Umbilical cord (tissue), 2 donors: ENCODE data around the gene STEAP2. TPM values are rescaled to one million over a fixed set of nuclear protein-coding genes. Genes with fewer than 3 reads are reported as not detected.
"Not testable (repeated sequence)": the region's sequence is repeated elsewhere in the genome, so short reads cannot be mapped to it uniquely, and the experiment has no call there.

Experiments
- DNase-seq: peaks from one replicate; pipeline ENCODE4 v3.0.0-alpha.2; 2015; ENCODE audit warnings: low spot score
- total RNA-seq: library from RNA; depleted of rRNA; stranded (reverse); fragments of >200 nt; gene quantifications from one replicate; pipeline ENCODE4 v1.2.3, GENCODE V29; 2014; ENCODE audit warnings: low replicate concordance; ENCODE audit not compliant: insufficient read depth

The STEAP2 gene
- total RNA-seq, 1 donor from 2014 or later, result 22.4 TPM

- no peak for DNase-seq
These were observed 22.0 kb downstream of the STEAP2 start for GRCh38 chr7:90233569-90233968.

GRCh38 chr7:90236721-90237289 lies 25.3 kb downstream of the STEAP2 start:
- peak; percentile 2 for DNase-seq

GRCh38 chr7:90238022-90238421 lies 26.5 kb downstream of the STEAP2 start:
- DNase-seq, result no peak

GRCh38 chr7:90238583-90238982 lies 27.0 kb downstream of the STEAP2 start:
- no peak for DNase-seq

GRCh38 chr7:90239050-90239449 lies 27.5 kb downstream of the STEAP2 start:
- no peak for DNase-seq

GRCh38 chr7:90239625-90240228 lies 28.2 kb downstream of the STEAP2 start:
- DNase-seq, result no peak

GRCh38 chr7:90242369-90243168 lies 31.0 kb downstream of the STEAP2 start:
- no peak for DNase-seq

GRCh38 chr7:90243556-90243955 lies 32.0 kb downstream of the STEAP2 start:
- no peak for DNase-seq

- no peak for DNase-seq
These were observed 33.0 kb downstream of the STEAP2 start for GRCh38 chr7:90244565-90244908.

GRCh38 chr7:90244909-90245851 lies 33.6 kb downstream of the STEAP2 start, which contains the start of gene CFAP69:
Gene CFAP69, plus strand, starts transcription at chr7:90245174. Its CDS starts 251 bp downstream, at chr7:90245425.
- peak; percentile 89 for DNase-seq

- no peak for DNase-seq
These were observed 34.6 kb downstream of the STEAP2 start for GRCh38 chr7:90246171-90246570.

GRCh38 chr7:90248706-90249105 lies 37.2 kb downstream of the STEAP2 start:
- no peak for DNase-seq

GRCh38 chr7:90250601-90251303 lies 39.2 kb downstream of the STEAP2 start:
- no peak for DNase-seq

GRCh38 chr7:90251304-90251635 lies 39.7 kb downstream of the STEAP2 start:
- no peak for DNase-seq

- not testable (repeated sequence) for DNase-seq
These were observed 44.5 kb downstream of the STEAP2 start for GRCh38 chr7:90256011-90256410.

GRCh38 chr7:90256778-90257177 lies 45.2 kb downstream of the STEAP2 start:
- no peak for DNase-seq

GRCh38 chr7:90261441-90261840 lies 49.9 kb downstream of the STEAP2 start:
- no peak for DNase-seq

- DNase-seq, result peak; percentile 25
These were observed 50.9 kb downstream of the STEAP2 start for GRCh38 chr7:90262438-90262837.

- no peak for DNase-seq
These were observed 55.3 kb downstream of the STEAP2 start for GRCh38 chr7:90266808-90267207.

- no peak for DNase-seq
These were observed 55.8 kb downstream of the STEAP2 start for GRCh38 chr7:90267263-90267858.

- no peak for DNase-seq
These were observed 57.6 kb downstream of the STEAP2 start for GRCh38 chr7:90269163-90269562.
